T-helper 1 cell (primary cell): ENCODE results near the gene SMPD3.

Experiments used
- DNase-seq, 5 donors: peaks; one replicate each; pipeline ENCODE4 v3.0.0-alpha.2; 2012 to 2020

The SMPD3 gene

DNA sequence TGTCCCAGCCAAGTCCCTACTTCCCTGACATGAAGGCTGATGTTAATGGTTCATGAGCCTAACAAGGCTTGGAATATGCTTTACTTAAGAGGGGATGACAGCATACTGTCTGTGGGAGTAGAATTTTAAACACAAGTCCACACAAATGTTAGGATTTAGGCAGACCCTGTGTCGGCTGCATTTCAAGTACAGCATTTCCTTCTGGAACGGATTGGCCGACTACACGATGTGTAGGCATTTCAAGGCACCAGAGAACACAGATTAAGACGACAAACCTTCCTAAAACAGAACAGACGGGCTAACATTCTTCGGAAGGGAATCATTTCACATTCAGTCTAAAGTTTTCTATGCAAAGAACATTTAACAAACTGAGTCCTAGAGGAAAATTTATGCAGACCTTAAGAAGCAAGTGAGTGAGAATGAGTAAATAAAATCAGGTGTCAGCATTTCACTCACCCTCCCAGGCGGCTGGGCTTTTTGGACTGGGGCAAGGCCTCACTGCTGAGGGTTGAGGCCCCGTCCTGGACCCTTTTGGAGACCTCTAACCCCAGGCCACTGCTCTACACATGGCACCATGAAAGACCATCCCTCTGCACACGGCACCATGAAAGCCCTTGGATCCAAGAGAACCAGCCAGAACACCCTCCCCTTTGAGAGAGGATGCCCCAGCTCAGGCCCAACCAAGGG is 67.5 kb downstream of the SMPD3 start:
- no peak for DNase-seq

DNA sequence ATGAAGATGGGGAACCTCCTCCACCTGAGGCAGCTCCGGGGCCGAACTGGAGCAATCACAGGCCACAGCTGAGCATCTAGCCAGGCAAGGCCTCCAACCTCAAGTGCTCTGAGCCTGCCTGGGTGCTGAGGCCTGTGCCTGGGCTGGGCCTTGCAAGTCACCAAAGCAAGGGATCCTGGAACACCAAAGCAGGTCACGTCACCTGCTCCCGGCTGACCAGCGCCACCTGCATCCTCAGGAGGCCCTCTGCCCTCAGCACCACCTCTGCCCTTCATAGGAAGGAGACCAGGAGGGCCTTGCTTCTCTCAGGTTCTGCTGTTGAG is 68.0 kb downstream of the SMPD3 start:
- DNase-seq: no peak

DNA sequence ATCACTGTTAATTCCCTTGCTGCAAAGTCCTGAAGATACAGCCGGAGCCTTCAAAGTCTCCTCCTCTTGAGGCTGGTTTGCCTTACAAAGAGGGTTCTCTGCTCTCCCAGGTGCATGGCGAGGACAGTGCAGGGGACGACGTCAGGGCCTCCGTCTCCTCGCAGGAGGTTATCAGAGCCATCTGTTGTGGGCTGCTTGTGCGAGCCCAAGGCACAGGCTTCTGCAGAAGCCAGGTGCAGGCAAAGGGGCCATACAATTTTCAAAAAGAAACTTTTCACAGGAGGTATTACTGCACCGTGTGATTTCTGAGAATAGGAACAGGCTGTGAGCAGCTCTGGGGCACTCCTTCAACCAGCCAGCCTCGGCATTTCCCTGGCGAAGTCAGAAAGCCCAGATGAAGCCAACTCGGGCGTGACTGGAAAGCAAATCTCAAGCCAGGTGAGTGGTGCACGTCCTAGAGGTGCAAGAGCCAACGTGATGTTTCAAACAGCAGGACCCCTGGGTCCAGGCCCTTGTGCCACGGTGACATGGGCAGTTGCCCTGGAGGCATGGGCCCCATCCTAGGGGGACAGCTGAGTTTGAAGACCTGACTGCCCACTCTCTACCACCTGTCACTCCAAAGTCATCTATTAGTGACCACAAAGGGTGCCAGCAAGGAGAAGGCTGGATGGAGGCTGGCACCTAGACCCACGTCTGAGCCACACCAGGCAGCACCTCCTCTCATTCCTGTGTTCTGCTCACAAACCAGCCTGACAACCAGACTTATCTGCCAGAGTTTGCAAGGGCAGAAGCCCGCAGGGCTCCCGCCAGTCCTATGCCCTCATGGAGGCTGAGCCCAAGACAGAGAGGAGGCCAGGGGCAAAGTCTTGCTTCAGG is 68.6 kb downstream of the SMPD3 start:
- peak in 1 of 5 donors; percentile 47 for DNase-seq

DNA sequence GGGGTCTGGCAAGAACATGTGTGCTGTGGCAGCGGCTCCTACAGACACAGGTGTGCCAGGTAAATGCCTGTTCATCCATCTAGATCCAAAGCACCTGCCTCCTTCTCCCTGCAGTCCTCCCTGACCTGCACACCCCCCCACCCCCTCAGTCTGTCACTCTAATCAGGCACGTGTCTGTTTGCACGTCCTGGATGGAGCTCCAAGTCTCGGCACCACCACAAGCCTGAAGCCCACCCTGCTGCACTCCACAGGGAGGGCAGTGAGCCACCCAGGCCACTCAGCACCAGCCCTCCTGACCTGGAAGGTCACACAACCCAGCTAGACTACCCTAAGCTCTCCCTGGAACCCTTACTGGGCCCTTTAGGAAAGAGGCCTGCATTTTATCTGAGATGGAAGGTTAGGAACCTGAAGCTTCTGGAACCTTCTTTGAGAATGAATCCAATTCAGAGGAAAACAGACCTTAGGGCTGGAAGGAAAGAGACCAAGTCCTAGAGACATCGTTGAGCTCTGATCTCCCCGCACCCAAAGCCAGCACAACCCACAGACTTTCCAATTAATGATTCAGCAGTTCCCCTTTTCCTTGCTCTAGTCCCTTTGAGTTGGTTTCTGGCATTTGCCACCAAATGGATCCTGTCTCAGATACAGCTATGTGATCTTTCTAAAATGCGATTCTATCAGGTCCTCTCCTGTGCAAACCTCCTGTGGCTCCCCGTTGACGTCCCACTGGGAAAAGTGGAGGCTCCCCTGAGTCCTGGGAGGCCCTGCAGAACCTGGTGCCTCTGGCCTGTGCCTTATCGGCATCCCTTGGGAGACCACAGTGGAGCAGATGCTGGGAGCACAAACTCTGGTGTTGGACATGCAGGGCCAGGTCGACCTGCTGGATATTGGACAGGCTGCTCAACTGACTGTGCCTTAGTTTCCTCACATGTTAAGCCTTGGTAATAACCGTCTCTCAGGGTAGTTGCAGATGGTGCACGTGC is 69.6 kb downstream of the SMPD3 start:
- DNase-seq: no peak

DNA sequence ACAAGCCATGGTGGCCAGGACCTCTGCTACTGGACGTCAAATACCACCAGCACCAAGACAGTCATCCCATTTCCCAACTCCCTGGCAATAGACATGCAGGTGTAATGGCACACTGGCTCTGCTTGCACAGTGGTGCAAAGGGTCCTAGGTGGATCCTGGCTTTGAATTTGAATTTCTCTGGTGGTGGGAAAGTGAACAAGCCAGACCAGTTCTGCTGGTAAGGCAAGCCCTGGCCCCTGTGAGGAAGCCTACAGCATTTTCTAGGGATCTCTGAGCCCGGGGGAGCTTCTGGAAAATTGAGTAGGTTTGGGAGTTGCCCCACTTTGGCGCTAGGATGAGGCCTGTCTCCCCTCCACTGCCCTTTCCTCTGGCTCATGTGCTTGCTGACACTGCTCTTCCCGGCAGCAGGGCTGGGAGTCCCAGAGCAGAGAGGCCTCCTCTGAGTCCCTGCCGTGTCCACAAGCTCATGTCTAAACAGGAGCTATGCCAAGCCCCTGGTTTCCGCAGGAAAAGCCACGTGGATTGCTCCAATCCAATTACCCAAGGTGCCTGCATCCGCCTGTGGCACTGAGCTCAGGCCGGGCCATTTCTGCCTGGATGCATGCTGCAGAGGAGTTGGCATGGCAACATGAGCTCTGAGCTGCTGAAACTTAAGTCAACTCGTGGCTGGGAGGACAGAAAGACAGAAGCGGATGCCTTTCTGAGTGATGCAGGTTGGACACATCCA is 70.5 kb downstream of the SMPD3 start:
- DNase-seq: no peak

DNA sequence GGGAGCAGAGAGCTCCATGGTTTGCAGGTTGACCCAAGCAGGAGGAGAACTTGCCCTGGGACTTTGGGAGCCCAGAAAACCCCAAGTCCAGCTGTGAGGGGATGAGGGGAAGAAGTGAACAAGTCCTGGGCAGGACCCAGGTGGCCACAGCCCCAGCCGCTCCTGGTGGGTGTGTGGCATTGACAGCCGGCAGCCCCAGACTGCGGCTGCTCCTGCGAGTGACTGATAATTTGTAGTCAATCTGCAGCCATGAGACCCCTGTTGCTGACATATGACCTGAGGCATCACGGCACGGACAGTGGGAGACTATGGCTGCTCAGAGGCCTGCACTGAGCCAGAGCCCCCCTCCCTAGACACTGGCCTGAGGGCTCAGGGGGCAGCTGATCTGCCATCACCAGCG is 71.1 kb downstream of the SMPD3 start:
- DNase-seq: no peak

DNA sequence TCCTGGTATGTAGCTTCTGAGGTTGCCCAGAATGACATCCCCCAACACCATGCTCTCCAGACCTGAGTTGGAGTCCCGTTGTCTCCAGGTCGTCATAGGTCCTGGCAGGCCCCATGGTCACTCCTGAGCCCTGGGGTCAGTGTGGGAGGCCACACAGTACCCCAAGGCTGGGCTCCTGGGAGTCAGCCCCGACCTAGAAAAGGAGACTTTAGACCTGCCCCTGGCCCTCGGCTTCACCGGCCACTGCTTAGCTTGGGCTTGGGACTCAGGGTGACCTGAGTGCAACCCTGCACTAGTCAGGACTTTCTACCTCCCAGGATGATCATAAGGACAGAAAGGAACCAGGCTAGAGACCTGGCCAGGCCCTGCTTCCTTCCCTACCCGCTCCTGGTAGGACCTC is 71.7 kb downstream of the SMPD3 start:
- no peak for DNase-seq

DNA sequence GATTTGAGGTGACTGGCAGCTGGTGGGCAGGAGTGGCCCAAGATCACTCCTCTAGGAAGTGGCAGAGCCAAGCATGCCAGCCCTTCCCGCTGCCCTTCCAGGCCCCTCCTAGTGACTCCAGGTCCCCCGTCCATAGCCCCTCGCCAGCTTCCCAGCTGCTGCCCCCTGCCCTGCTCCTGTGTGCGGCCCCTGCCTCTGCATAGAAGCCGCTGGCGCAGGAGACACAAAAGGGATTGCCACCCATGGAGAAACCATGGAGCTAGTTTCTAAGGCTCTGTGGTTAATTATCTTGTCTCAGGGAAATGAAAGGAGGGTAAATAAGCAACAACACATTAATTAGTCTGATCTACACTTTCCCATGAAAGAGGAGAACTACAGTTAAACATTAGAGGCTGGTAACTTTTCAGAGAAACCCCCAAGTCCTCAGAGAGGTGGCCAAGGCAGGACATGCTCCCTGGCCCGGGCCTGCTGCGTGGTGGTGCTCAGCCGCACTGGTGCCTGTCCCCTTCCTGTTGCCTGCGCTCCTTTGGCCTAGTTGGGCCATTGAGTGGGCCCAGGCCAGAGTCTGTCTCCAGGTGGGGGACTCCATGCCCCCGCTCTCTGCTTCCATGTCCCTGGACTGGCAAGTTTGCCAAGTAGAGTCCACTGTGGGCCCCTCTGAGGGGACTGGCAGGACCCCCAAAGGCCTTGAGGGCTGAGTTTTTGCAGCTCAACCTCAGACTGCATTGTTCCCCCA is 72.3 kb downstream of the SMPD3 start:
- DNase-seq: no peak

DNA sequence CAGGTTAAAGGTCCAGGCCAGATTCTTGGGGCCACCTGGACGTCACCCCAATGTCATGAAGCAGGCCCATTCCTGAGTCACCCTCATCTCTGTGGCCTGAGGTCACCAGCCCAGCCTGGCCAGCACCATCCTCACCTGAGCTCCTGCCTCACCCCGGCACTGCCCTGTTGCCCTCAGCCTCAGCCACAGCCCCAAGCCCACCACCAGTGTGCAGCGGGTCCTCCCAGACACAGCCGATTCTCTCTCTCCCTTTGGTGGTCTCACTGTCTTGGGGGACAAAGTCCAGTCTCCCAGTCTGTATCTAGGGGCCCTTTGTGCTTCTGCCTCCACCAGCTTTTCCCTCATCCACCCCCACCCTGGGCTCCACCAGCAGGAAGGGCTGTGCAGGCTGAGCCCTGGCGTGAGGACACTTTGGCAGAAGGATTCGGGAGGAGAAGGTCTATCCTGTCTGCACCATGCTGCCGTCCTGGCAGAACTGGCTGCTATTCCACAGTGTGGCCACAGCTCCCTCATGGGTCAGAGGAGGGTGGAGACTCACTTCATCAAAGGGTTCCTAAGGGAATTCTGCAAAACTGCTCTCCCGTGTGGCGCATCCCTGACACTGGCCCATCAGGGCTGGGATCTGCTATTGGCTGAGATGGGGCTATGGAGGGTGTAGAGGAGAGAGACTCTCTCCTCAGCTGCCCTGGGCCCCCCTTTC is 73.2 kb downstream of the SMPD3 start:
- no peak for DNase-seq

DNA sequence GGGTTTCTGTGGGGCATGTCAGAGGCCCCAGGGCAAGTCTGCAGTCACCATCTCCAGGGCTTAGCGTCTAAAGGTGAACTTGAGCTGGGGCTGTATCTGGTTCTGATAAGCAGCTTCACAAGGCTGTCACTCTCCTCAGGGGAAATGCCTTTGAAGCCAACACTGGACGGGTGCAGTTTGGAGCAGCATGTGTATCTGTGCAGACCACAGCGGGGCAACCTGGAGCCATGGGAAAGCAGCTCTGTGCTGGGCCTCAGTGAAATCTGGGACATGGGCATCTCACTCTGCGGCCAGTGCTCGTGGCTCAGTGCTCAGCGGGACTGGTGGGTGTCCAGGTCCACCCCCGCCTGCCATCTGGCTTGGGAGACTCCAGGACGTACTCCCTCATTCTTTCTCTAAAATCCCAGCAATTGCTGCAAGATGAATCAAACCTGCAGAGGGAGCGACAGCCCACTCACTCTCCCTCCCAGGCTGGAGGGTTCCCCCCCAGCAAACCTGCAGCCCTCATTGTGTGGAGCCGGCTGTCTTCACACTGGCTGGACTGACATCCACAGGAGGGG is 74.0 kb downstream of the SMPD3 start:
- no peak for DNase-seq

DNA sequence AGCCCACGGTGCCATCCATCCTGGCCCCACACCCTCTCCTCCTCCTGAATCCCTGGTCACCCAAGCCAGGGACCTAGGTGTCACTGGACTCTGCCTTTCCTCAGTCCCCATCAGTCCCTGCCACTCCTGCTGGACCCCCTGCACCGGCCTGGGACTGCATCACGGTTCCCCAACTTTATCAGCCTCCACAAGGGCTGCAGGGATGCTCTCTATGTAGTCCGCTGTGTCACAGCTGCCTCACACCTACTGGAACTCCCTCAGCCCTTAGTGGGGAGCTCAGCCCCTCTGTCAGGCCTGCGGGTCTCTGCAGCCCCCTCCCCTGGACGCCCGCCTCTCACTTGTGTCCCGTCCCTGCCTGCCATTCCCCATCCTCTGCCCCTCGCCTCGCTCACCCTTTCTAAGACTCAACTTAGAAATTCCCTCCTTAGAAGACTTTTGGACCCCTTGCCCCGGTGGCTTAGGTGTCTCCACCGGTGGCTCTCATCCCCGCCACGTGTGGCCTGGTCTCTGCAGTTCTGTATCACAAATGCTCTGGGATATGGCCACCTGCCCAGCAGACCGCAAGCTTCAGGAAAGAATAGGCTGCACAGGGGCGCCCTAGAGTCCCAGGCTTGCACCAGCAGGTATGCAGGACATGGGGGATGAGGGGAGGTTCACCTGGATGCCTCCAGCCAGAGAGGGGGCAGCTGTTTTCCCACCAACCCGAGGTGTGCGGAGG is 74.6 kb downstream of the SMPD3 start:
- no peak for DNase-seq

DNA sequence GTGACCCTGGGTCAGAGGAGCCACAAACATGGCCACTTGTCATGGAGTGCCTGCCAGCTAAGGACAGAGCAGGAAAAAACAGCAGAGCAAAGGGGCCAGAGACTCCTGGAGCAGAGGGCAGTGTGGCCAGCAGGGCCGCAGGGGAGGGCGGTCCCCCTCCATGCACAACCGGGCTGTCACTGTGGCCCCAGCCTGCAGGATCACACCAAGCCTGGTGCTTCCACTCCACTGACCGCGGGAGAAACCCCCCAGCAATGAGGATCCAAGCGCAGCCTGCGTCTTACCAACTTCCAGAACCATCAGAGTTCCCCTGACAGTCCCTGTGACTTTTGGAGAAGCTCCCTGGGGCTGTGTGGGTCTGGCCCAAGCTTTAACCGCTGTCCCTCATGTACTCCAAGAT is 75.5 kb downstream of the SMPD3 start:
- no peak for DNase-seq

DNA sequence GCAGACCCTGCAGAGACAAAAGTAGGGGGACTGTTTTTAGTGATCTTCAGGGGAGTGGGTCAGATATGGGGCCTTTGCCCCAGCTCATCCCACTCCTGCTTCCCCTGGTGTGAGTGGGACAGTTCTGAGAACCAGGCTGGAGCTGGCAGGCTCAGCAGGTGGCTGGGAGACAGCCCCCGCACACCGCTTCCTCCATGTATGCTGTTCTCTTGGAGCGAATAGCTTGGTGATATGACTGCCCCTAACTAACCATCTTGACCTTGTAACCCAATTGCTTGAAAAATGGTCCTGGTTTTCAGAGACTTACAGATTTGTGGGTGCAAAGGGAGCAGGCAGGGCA is 76.0 kb downstream of the SMPD3 start:
- no peak for DNase-seq

DNA sequence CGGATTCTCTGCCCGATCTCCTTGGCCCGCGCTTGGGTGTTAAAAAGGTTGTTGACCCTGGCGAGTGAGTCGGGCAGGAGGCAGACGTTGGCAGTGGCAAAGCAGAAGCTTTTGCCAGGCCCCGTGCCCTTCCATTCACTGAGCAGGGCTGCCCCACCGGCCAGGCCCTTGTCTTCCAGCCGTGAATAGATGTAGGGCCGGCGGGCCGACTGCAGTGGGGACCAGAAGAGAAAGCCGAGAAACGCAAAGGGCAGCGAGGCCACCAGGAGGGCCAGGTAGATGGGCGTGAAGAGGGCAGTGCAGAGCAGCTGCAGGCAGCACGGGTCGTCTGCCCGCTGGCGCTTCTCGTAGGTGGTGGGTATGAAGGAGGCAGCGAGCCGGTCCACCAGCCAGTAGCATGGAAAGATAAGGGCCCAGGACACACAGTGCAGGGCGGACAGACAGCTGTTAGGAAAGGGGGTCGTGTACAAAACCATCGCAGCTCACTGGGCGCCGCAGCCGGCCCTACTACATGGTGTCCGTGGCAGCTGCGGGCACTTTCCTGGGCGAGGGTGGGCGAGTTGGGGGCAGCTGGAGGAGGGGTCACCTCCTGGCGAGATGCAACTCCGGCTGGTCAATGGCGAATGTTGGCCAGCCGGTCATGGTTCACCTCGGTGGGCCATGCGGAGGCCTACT is 76.5 kb downstream of the SMPD3 start:
- no peak for DNase-seq

DNA sequence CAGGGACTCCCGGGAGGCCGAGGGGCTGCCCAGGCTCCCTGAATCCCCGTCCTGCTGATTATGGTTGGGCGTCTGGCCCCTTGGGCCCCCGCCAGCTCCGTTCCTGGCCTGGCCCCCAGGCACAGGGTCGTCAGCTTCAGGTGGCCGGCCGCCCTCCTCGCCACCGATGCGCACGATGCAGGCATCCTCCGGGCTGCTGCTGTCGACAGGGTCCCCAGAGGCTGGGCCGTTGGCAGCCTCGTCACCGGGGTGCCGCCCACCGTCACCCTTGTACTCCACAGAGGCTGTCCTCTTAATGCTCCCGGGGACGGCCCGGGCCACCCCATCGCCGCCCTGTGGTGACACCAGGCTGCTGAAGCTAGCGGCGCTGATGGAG is 77.0 kb downstream of the SMPD3 start:
- no peak for DNase-seq

DNA sequence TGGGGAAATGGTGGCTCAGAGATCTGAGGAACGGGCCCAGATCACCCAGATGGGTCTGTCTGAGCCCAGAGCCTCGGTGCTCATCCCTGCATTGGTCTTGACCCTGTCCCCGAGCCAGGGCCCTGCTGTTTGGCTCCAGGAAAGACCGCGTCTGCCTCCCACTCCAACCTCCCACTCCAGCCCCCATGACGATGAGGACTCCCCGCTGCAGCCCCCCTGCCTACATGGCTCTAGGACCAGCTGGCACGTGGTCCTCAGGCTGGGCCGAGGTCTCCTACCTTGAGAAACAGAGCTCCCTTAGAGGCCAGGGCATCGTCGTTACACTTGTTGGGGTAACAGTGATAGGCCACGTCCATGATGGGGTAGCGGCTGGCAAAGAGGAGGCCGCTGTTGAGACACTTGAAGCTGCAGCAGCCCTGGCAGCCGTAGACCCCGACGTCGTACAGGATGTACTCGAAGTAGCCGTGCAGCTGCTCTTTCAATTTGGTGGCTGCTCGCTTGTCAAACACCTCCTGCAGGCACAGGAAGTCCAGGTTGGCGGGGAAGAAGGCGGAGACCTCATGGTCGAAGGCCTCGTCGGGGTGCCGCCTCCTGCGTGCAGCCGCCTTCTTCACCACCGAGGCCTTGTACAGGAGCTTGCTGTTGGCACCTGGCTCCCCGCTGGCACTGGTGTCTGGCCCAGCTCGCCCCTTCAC is 77.6 kb downstream of the SMPD3 start:
- peak in 2 of 5 donors; percentile 18 to 62 for DNase-seq

DNA sequence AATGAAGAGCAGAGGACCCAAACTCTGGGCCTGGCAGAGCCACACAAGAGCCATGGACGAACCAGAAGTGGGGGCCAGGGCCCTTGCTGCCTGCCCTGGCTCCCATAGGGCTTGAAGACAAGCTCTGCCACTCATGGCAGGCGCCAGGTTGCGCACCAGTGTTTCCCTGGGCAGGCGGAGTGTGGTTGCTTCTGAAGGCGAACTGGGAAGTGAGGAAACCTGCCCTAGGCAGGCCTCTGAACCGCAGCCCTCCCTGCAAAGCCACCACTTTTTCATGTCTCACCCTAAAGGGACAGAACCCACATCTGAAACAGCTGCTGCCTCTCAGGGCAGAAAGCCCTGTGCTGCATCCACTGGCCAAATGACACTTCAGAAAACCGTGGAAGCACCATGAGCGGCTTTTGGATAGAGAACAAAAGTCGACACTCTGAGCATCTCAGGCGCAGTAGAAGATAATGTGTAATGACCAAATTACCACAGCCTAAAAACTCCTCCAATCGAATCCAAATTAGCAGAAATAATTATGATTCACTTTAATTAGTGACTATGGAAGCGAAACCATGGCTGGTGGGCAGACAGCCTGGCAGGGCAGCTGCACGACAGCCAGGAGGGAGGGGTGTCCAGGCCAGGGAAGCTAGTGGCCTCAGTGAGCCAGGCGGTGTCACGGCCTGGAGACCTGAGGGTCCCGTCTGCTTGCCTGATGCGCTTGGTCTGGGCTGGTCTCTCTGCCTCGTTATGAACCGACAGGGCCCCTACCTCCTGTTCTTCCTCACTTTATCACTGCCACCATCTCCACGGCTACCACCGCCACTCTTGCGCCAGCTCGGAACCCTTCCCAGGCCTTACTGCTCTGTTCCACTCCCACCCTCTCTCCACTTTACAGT is 78.4 kb downstream of the SMPD3 start:
- DNase-seq: peak in 1 of 5 donors; percentile 57

DNA sequence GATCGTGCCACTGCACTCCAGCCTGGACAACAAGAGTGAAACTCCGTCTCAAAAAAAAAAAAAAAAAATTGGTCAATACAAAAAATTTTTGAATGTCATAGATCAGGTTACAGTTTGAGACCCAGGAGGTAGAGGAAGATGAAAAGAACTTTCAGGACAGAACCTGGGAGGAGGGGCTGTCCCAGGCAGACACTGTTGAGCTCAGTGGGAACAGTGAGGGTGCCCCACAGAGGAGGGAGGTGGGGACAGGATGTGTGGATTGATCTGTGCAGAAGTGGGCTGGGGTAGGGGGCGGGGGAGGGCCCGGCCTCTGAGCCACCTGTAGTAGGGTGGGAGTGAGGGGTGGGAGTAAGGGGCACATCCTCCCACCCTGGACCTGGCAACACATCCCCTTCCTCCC is 79.1 kb downstream of the SMPD3 start:
- DNase-seq: no peak
